Breast epithelium (tissue), 3 donors: Measurements from ENCODE around the gene RBM39.

Source experiments
- CTCF ChIP-seq, 3 donors: fragments of 450-650 bp; IDR thresholded peaks; one replicate each; pipeline ENCODE4 v1.5.1; 2016 to 2017; ENCODE audit warnings: antibody characterized with exemption in 3 of 3, mild to moderate bottlenecking in 3 of 3, moderate library complexity in 3 of 3
- POLR2A ChIP-seq: fragments of 450-650 bp; IDR thresholded peaks from one replicate; pipeline ENCODE4 v1.6.1; 2016; ENCODE audit warnings: antibody characterized with exemption, mild to moderate bottlenecking, moderate library complexity
- POLR2AphosphoS5 ChIP-seq, 3 donors: sonication (generic); formaldehyde crosslinking; IDR thresholded peaks; one replicate each; pipeline ENCODE4 v1.6.1; 2017; ENCODE audit warnings: antibody characterized with exemption in 3 of 3

GRCh38 chr20:35734777-35735649 is 7.0 kb downstream of the RBM39 start:
- TF ChIP-seq POLR2A, result no peak
- TF ChIP-seq CTCF (IDR thresholded peaks at IDR 0.05), result no peak
- no peak for TF ChIP-seq POLR2AphosphoS5 (IDR thresholded peaks at IDR 0.05)
